SK-N-SH (cell line): ENCODE data around the gene DSG2. TPM values are rescaled to one million over a fixed set of nuclear protein-coding genes. Genes with fewer than 3 reads are reported as not detected.

Experiments
- CTCF ChIA-PET: fragments of 300-600, 350-600 bp; formaldehyde crosslinking; extraction: SDS; loops from one replicate; lab custom pipeline; 2021; lab: Yijun Ruan, JAX
- POLR2A ChIA-PET: fragments of 350-600 bp; sonication (Branson Sonifier 250); formaldehyde crosslinking; extraction: SDS; loops from one replicate; lab custom pipeline; 2020; ENCODE audit warnings: antibody characterized with exemption, inconsistent platforms; lab: Yijun Ruan, JAX
- DNase-seq: peaks from one replicate; pipeline ENCODE4 v3.0.0; 2012
- H2AFZ ChIP-seq: fragments of 200-600 bp; sonication (generic); 2 replicates; pipeline ENCODE4 v1.8.1; 2016; ENCODE audit warnings: antibody characterized with exemption, mild to moderate bottlenecking, low read depth
- H3F3A ChIP-seq: fragments of 200-600 bp; sonication (generic); replicated peaks from 2 replicates; pipeline ENCODE3; 2016; ENCODE audit warnings: antibody characterized with exemption, mild to moderate bottlenecking; ENCODE audit not compliant: insufficient read depth
- H3K27ac ChIP-seq, 2 experiments: fragments of 200-500 bp in 1 of 2; fragments of 200-600 bp in 1 of 2; sonication (Bioruptor generic) in 1 of 2; sonication (generic), shearing (Covaris generic) in 1 of 2; 2 replicates each; pipeline versions ENCODE4 v1.5.1 to v1.6.1; 2014 to 2016; ENCODE audit warnings: low read depth in 2 of 2, inconsistent platforms in 1 of 2, low read length in 1 of 2, mild to moderate bottlenecking in 1 of 2, mixed read lengths in 1 of 2
- H3K27me3 ChIP-seq: fragments of 200-600 bp; sonication (generic), shearing (Covaris generic); 2 replicates; pipeline ENCODE4 v1.6.1; 2016; ENCODE audit warnings: mixed run types; ENCODE audit not compliant: insufficient read depth
- H3K36me3 ChIP-seq, 2 experiments: fragments of 200-500 bp in 1 of 2; fragments of 200-600 bp in 1 of 2; sonication (Bioruptor generic) in 1 of 2; sonication (generic) in 1 of 2; replicated peaks in 1 of 2; 2 replicates each; pipeline versions ENCODE3 to v1.5.1; 2014 to 2016; ENCODE audit warnings: low read length in 1 of 2, mild to moderate bottlenecking in 1 of 2; ENCODE audit not compliant: insufficient read depth in 2 of 2, control insufficient read depth in 1 of 2
- H3K4me1 ChIP-seq, 2 experiments: fragments of 200-500 bp in 1 of 2; fragments of 200-600 bp in 1 of 2; sonication (Bioruptor generic) in 1 of 2; sonication (generic), shearing (Covaris generic) in 1 of 2; 2 replicates each; pipeline versions ENCODE4 v1.5.1 to v1.6.1; 2014 to 2016; ENCODE audit warnings: low read depth in 1 of 2, low read length in 1 of 2, mixed run types in 1 of 2; ENCODE audit not compliant: insufficient read depth in 2 of 2, control insufficient read depth in 1 of 2
- H3K4me2 ChIP-seq: fragments of 200-600 bp; sonication (generic), shearing (Covaris generic); 2 replicates; pipeline ENCODE4 v1.6.1; 2017; ENCODE audit warnings: mixed run types
- H3K4me3 ChIP-seq, 2 experiments: fragments of 200-500 bp in 1 of 2; fragments of 200-600 bp in 1 of 2; sonication (Bioruptor generic) in 1 of 2; sonication (generic), shearing (Covaris generic) in 1 of 2; 2 replicates each; pipeline versions ENCODE4 v1.5.1 to v1.8.1; 2014 to 2016; ENCODE audit warnings: low read depth in 2 of 2, inconsistent platforms in 1 of 2, low read length in 1 of 2, mild to moderate bottlenecking in 1 of 2, mixed read lengths in 1 of 2, moderate library complexity in 1 of 2
- H3K79me2 ChIP-seq: fragments of 200-600 bp; sonication (generic); 2 replicates; pipeline ENCODE4 v1.8.1; 2017; ENCODE audit warnings: mild to moderate bottlenecking; ENCODE audit not compliant: insufficient read depth
- H3K9ac ChIP-seq: fragments of 200-600 bp; sonication (generic); 2 replicates; pipeline ENCODE4 v1.6.1; 2017; ENCODE audit warnings: mixed run types
- H3K9me2 ChIP-seq: fragments of 200-600 bp; sonication (generic); 2 replicates; pipeline ENCODE4 v1.6.1; 2017; ENCODE audit warnings: mixed run types
- H3K9me3 ChIP-seq: fragments of 200-600 bp; sonication (generic); 2 replicates; pipeline ENCODE4 v1.6.1; 2017; ENCODE audit warnings: mixed run types, mild to moderate bottlenecking, moderate library complexity
- H4K20me1 ChIP-seq: fragments of 200-600 bp; sonication (generic); 2 replicates; pipeline ENCODE4 v1.6.1; 2017; ENCODE audit warnings: mild to moderate bottlenecking, mixed run types; ENCODE audit not compliant: insufficient read depth
- EP300 ChIP-seq, 2 experiments: IDR thresholded peaks; 2 replicates each; pipeline versions ENCODE4 v1.4.0 to v1.6.1; 2012; ENCODE audit warnings: borderline replicate concordance in 1 of 2, low read depth in 1 of 2, low read length in 1 of 2
- GABPA ChIP-seq: IDR thresholded peaks from 2 replicates; pipeline ENCODE4 v1.4.0; 2012; ENCODE audit warnings: low read depth, mild to moderate bottlenecking
- GATA2 ChIP-seq: sonication (generic); formaldehyde crosslinking; IDR thresholded peaks from 2 replicates; pipeline ENCODE4 v1.5.0; 2020; ENCODE audit warnings: mild to moderate bottlenecking, missing genetic modification reagents
- MEF2A ChIP-seq: IDR thresholded peaks from 2 replicates; pipeline ENCODE4 v1.4.0; 2012; ENCODE audit warnings: low read depth, borderline replicate concordance
- NFIC ChIP-seq: IDR thresholded peaks from 2 replicates; pipeline ENCODE4 v1.4.0; 2012; ENCODE audit warnings: borderline replicate concordance
- POLR2AphosphoS5 ChIP-seq: IDR thresholded peaks from 2 replicates; pipeline ENCODE4 v1.6.1; 2012; ENCODE audit warnings: low read depth, low read length
- RFX5 ChIP-seq: IDR thresholded peaks from 2 replicates; pipeline ENCODE4 v1.6.1; 2012; ENCODE audit warnings: mild to moderate bottlenecking, improper control_type of control experiment, low read length
- RXRA ChIP-seq: IDR thresholded peaks from 2 replicates; pipeline ENCODE4 v1.4.0; 2012; ENCODE audit warnings: low read depth, mild to moderate bottlenecking, borderline replicate concordance
- SIN3A ChIP-seq: IDR thresholded peaks from 2 replicates; pipeline ENCODE4 v1.6.1; 2012; ENCODE audit warnings: low read depth, mild to moderate bottlenecking, low read length, moderate library complexity, borderline replicate concordance
- SMC3 ChIP-seq: IDR thresholded peaks from 2 replicates; pipeline ENCODE4 v1.6.1; 2012; ENCODE audit warnings: low read depth, low read length, improper control_type of control experiment
- TAF1 ChIP-seq: IDR thresholded peaks from 2 replicates; pipeline ENCODE4 v1.6.1; 2012; ENCODE audit warnings: low read depth, mild to moderate bottlenecking, low read length, moderate library complexity, borderline replicate concordance
- TCF12 ChIP-seq: IDR thresholded peaks from 2 replicates; pipeline ENCODE4 v1.4.0; 2012
- TEAD4 ChIP-seq: IDR thresholded peaks from 2 replicates; pipeline ENCODE4 v1.4.0; 2012; ENCODE audit warnings: mild to moderate bottlenecking, borderline replicate concordance; ENCODE audit not compliant: insufficient read depth
- WGBS: methylation state at CpG from one replicate; pipeline ENCODE4 v1.1.6; 2017; ENCODE audit warnings: low lambda C conversion rate; 5-methylcytosine and 5-hydroxymethylcytosine counted together
- polyA plus RNA-seq, 3 experiments: library from polyadenylated mRNA; depleted of rRNA; stranded (reverse); fragments of >200 nt; gene quantifications; 2 replicates each; pipeline ENCODE4 v1.2.3, GENCODE V29; 2012
- TF ChIP-seq, protein P1 (sequence below): fragments of 150-350 bp; IDR thresholded peaks from 2 replicates; pipeline ENCODE4 v1.6.1; 2016; ENCODE audit warnings: mild to moderate bottlenecking, low read depth, low read length
- TF ChIP-seq, protein P2 (sequence below): IDR thresholded peaks from 2 replicates; pipeline ENCODE4; 2012

Gene DSG2
- polyA plus RNA-seq, 1 of the 3 experiments (the other 2 are of a cell fraction): not detected

DNA sequence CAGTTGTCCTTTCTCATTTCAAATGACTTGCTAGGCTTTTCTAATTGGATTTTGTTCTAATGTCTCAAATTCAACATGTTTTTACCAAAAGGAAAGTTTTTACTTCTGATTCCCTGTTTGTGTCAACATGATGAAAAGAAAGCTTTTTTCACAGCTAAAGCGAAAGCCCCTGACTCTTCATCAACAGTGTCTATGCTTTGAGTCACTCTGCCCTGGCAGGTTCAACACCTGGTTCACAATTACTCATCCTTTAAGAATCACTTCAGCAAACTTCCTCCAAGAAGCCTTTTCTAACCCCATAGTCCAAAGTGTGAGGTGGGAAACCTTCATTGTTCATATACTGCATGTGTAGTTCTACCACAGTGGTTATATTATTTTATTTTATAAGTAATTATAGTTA is 7.6 kb upstream of the DSG2 start:
- H3K4me1 ChIP-seq: no peaks in the 10 kb centered on the region
- TF ChIP-seq, protein P1, sequence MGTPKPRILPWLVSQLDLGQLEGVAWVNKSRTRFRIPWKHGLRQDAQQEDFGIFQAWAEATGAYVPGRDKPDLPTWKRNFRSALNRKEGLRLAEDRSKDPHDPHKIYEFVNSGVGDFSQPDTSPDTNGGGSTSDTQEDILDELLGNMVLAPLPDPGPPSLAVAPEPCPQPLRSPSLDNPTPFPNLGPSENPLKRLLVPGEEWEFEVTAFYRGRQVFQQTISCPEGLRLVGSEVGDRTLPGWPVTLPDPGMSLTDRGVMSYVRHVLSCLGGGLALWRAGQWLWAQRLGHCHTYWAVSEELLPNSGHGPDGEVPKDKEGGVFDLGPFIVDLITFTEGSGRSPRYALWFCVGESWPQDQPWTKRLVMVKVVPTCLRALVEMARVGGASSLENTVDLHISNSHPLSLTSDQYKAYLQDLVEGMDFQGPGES: no peak
- TF ChIP-seq GABPA (no peak), RXRA (no peak), SMC3 (no peak)
- 5% methylated on average over 1 of the region's 1 CpG for WGBS
- no peaks in the 10 kb centered on the region for H4K20me1 ChIP-seq
- no peak overlapping the region for H3K9ac ChIP-seq
- H3K79me2 ChIP-seq: no peaks in the 10 kb centered on the region
- no peak overlapping the region for H2AFZ ChIP-seq
- no peak overlapping the region for H3K4me3 ChIP-seq
- H3F3A ChIP-seq: no peaks in the 10 kb centered on the region
- no peak for DNase-seq
- no peaks in the 10 kb centered on the region for H3K36me3 ChIP-seq
- CTCF ChIA-PET: no interaction called here
- no peaks in the 10 kb centered on the region for H3K9me2 ChIP-seq
- POLR2A ChIA-PET: no interaction called here
- peaks cover 23% of the 10 kb centered on the region; the same call in 1 of the 2 replicates for H3K27me3 ChIP-seq
- no peak overlapping the region for H3K27ac ChIP-seq
- no peak overlapping the region for H3K4me2 ChIP-seq
- no peaks in the 10 kb centered on the region for H3K9me3 ChIP-seq

DNA sequence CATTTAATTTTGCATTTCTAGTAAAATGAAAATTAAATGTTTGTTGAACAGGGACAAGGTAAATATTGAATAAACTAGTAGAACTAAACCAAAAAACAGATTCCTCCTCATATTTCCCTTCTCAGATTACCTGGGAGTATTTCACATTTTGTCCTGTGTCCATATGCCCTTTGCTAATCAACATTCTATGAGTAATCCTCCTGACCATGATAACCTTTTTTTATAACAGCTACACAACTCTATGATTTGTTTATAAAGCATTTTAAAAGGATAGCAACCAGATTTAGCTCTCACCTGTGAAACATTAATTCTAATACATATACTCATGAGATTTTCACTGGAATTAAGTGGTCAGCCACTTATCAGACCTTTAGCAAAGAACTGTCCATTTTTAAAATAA is 7.1 kb upstream of the DSG2 start:
- no peaks in the 10 kb centered on the region for H3F3A ChIP-seq
- ChIA-PET POLR2A (no interaction called here), CTCF (interaction anchor here (1.0 kb wide), 1 partner anchor 10 kb away, joined by 6 read pairs; no protein-coding TSS in a partner anchor)
- no peak for DNase-seq
- TF ChIP-seq TCF12: no peak
- TF ChIP-seq MEF2A: no peak
- no peaks in the 10 kb centered on the region for H3K79me2 ChIP-seq
- no peak overlapping the region for H3K4me3 ChIP-seq
- H3K9ac ChIP-seq: no peak overlapping the region
- no peak overlapping the region for H3K4me2 ChIP-seq
- no peak overlapping the region for H2AFZ ChIP-seq
- H3K4me1 ChIP-seq: no peaks in the 10 kb centered on the region
- no peak overlapping the region for H3K27ac ChIP-seq
- H4K20me1 ChIP-seq: no peaks in the 10 kb centered on the region
- no peaks in the 10 kb centered on the region for H3K36me3 ChIP-seq
- H3K9me3 ChIP-seq: no peaks in the 10 kb centered on the region
- H3K9me2 ChIP-seq: no peaks in the 10 kb centered on the region
- H3K27me3 ChIP-seq: peaks cover 27% of the 10 kb centered on the region; the same call in 1 of the 2 replicates

DNA sequence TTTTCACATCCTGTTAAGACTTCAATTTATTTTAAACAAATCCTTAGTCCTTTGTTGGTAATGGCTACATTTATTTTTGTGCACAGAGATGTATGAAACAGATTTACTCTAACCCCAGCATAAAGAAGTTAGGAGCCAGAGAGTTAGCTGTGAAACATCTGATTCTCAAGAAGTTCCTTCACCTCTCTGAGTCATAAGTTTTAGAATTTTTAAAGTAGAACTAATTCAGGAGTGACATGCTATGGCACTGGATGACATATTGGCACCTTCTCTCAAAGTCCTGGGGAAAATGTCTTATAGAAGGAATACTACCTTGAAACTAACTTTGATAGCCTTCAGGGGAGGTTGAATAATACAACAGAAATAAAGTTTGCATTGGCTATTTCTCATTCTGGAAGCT is 6.4 kb upstream of the DSG2 start:
- no peak overlapping the region for H3K4me3 ChIP-seq
- no peaks in the 10 kb centered on the region for H3K4me1 ChIP-seq
- TF ChIP-seq MEF2A (no peak), RFX5 (no peak), TCF12 (no peak), EP300 (IDR thresholded peaks at IDR 0.05; ENCODE audit: borderline replicate concordance in 1 of 2, low read depth in 1 of 2, low read length in 1 of 2) (no peak), RXRA (no peak), GATA2 (no peak), GABPA (no peak), TEAD4 (no peak), SIN3A (no peak), TAF1 (no peak), NFIC (no peak), POLR2AphosphoS5 (no peak)
- TF ChIP-seq, protein P2, sequence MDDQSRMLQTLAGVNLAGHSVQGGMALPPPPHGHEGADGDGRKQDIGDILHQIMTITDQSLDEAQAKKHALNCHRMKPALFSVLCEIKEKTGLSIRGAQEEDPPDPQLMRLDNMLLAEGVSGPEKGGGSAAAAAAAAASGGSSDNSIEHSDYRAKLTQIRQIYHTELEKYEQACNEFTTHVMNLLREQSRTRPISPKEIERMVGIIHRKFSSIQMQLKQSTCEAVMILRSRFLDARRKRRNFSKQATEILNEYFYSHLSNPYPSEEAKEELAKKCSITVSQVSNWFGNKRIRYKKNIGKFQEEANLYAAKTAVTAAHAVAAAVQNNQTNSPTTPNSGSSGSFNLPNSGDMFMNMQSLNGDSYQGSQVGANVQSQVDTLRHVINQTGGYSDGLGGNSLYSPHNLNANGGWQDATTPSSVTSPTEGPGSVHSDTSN: no peak
- H3K9ac ChIP-seq: no peak overlapping the region
- H3K79me2 ChIP-seq: no peaks in the 10 kb centered on the region
- no peaks in the 10 kb centered on the region for H3K36me3 ChIP-seq
- POLR2A ChIA-PET: no interaction called here
- H2AFZ ChIP-seq: no peak overlapping the region
- CTCF ChIA-PET: interaction anchor here (1.0 to 1.3 kb wide), 2 partner anchors 9 to 33 kb away, joined by 3 to 6 read pairs; no protein-coding TSS in a partner anchor
- peaks cover 29% of the 10 kb centered on the region; the same call in 1 of the 2 replicates for H3K27me3 ChIP-seq
- no peak overlapping the region for H3K4me2 ChIP-seq
- no peak overlapping the region for H3K27ac ChIP-seq
- no peaks in the 10 kb centered on the region for H3K9me3 ChIP-seq
- no peaks in the 10 kb centered on the region for H3F3A ChIP-seq
- no peaks in the 10 kb centered on the region for H3K9me2 ChIP-seq
- H4K20me1 ChIP-seq: no peaks in the 10 kb centered on the region
- DNase-seq: no peak
